B cell (primary cell): ENCODE data around the gene B9D2. TPM values are rescaled to one million over a fixed set of nuclear protein-coding genes. Genes with fewer than 3 reads are reported as not detected.
"Not testable (repeated sequence)": the region's sequence is repeated elsewhere in the genome, so short reads cannot be mapped to it uniquely, and the experiment has no call there.

Source experiments
- ATAC-seq: fragments of 200-7000 bp; cut with Tn5 transposase; one replicate; pipeline ENCODE4 v1.10.0; 2021; ENCODE audit warnings: low read depth, mild to moderate bottlenecking, moderate number of reproducible peaks, moderate library complexity
- CTCF ChIA-PET: fragments of 350-600 bp; sonication (Branson Sonifier 250); formaldehyde crosslinking; loops from one replicate; lab custom pipeline; 2021; ENCODE audit warnings: antibody characterized with exemption, inconsistent platforms; lab: Charles Lee
- POLR2A ChIA-PET: fragments of 350-600 bp; sonication (Branson Sonifier 250); formaldehyde crosslinking; loops from one replicate; lab custom pipeline; 2021; ENCODE audit warnings: antibody characterized with exemption; lab: Charles Lee
- DNase-seq: peaks from one replicate; pipeline ENCODE4 v3.0.0; 2013
- H2AFZ ChIP-seq: 2 replicates; pipeline ENCODE4 v1.6.1; 2012; ENCODE audit warnings: mild to moderate bottlenecking, low read depth, low read length; ENCODE audit not compliant: insufficient read depth, poor library complexity, severe bottlenecking
- H3K27ac ChIP-seq, 2 donors: 1 replicate in 1 of 2; 2 replicates in 1 of 2; pipeline ENCODE4 v1.5.1; 2012 to 2013; ENCODE audit warnings: low read length in 2 of 2, mild to moderate bottlenecking in 2 of 2, moderate library complexity in 1 of 2
- H3K27me3 ChIP-seq, 4 experiments: fragments of 200-600 bp in 1 of 4; sonication (generic) in 1 of 4; replicated peaks in 1 of 4; 1 replicate in 2 of 4; 2 replicates in 2 of 4; pipeline versions ENCODE4 v1.6.1 to v1.7.0; 2013 to 2016; ENCODE audit warnings: low read length in 3 of 4, mild to moderate bottlenecking in 2 of 4, mixed read lengths in 1 of 4, moderate library complexity in 1 of 4; ENCODE audit not compliant: insufficient read depth in 4 of 4, control insufficient read depth in 3 of 4; ENCODE audit errors: control extremely low read depth in 1 of 4
- H3K36me3 ChIP-seq, 2 experiments: replicated peaks in 1 of 2; 1 replicate in 1 of 2; 2 replicates in 1 of 2; pipeline versions ENCODE4 v1.6.1 to v1.7.1; 2013; ENCODE audit warnings: low read length in 1 of 2; ENCODE audit not compliant: insufficient read depth in 2 of 2, control insufficient read depth in 1 of 2; ENCODE audit errors: control extremely low read depth in 1 of 2, extremely low read depth in 1 of 2
- H3K4me1 ChIP-seq, 2 donors: fragments of 200-600 bp in 1 of 2; sonication (generic) in 1 of 2; 1 replicate in 1 of 2; 2 replicates in 1 of 2; pipeline versions ENCODE4 v1.5.1 to v1.6.1; 2013 to 2017; ENCODE audit warnings: low read length in 2 of 2; ENCODE audit not compliant: control insufficient read depth in 2 of 2, insufficient read depth in 2 of 2
- H3K4me2 ChIP-seq: replicated peaks from 2 replicates; pipeline ENCODE3; 2012; ENCODE audit warnings: mild to moderate bottlenecking, low read depth, low read length; ENCODE audit not compliant: poor library complexity, severe bottlenecking
- H3K4me3 ChIP-seq, 5 experiments: fragments of 200-600 bp in 1 of 5; sonication (generic) in 1 of 5; 1 replicate in 3 of 5; 2 replicates in 2 of 5; pipeline versions ENCODE4 v1.5.1 to v1.7.0; 2011 to 2016; ENCODE audit warnings: low read length in 4 of 5, mild to moderate bottlenecking in 4 of 5, low read depth in 2 of 5, control low read depth in 1 of 5, moderate library complexity in 1 of 5; ENCODE audit not compliant: insufficient read depth in 1 of 5; ENCODE audit errors: control extremely low read depth in 1 of 5, extremely low read depth in 1 of 5
- H3K79me2 ChIP-seq: fragments of 200-600 bp; sonication (generic); one replicate; pipeline ENCODE4 v1.6.0; 2016; ENCODE audit warnings: low read length; ENCODE audit not compliant: control insufficient read depth, insufficient read depth
- H3K9ac ChIP-seq: fragments of 200-600 bp; sonication (generic); 2 replicates; pipeline ENCODE4 v1.6.1; 2017; ENCODE audit warnings: mild to moderate bottlenecking, low read length, moderate library complexity
- H3K9me3 ChIP-seq, 3 donors: one replicate each; pipeline versions ENCODE4 v1.6.1 to v1.7.1; 2013; ENCODE audit warnings: low read length in 2 of 3; ENCODE audit not compliant: control insufficient read depth in 2 of 3, insufficient read depth in 1 of 3; ENCODE audit errors: control extremely low read depth in 1 of 3
- H4K20me1 ChIP-seq: 2 replicates; pipeline ENCODE4 v1.6.0; 2012; ENCODE audit warnings: mild to moderate bottlenecking, low read length; ENCODE audit not compliant: insufficient read depth, control insufficient read depth, poor library complexity, severe bottlenecking
- H3K27ac Mint-ChIP-seq: one replicate; pipeline ENCODE4 v1.8.0; 2021; ENCODE audit warnings: mixed read lengths
- H3K27me3 Mint-ChIP-seq: one replicate; pipeline ENCODE4 v1.8.0; 2021; ENCODE audit warnings: mixed read lengths
- H3K4me1 Mint-ChIP-seq: one replicate; pipeline ENCODE4 v1.8.0; 2021; ENCODE audit warnings: mixed read lengths
- H3K4me3 Mint-ChIP-seq: one replicate; pipeline ENCODE4 v1.8.0; 2021; ENCODE audit warnings: mixed read lengths
- H3K9me3 Mint-ChIP-seq: one replicate; pipeline ENCODE4 v1.8.0; 2022; ENCODE audit warnings: mixed read lengths; ENCODE audit not compliant: insufficient read depth
- EZH2 ChIP-seq: IDR thresholded peaks from 2 replicates; pipeline ENCODE4 v1.6.1; 2012; ENCODE audit warnings: borderline replicate concordance, low read depth, mild to moderate bottlenecking, moderate library complexity, low read length; ENCODE audit not compliant: insufficient read depth, poor library complexity, severe bottlenecking
- WGBS: methylation state at CpG from one replicate; pipeline ENCODE4 v1.1.5; 2013; ENCODE audit warnings: missing lambda C conversion rate; ENCODE audit not compliant: insufficient coverage; 5-methylcytosine and 5-hydroxymethylcytosine counted together
- intact Hi-C: fragments of 100-400 bp; cut with micrococcal nuclease; formaldehyde crosslinking; loops from one replicate; pipeline ENCODE4 v1.10.0; 2022
- polyA plus RNA-seq: library from polyadenylated mRNA; depleted of rRNA; stranded (reverse); fragments of >200 nt; gene quantifications from 2 replicates; pipeline ENCODE4 v1.2.3, GENCODE V29; 2012
- total RNA-seq, 2 donors: library from RNA; stranded (reverse); fragments of 120-200 nt in 1 of 2; gene quantifications; 1 replicate in 1 of 2; 2 replicates in 1 of 2; pipeline versions ENCODE4 v1.2.3 to v1.2.4, GENCODE V29; 2013 to 2022
- TF ChIP-seq, protein P1 (sequence below): fragments of 200-600 bp; IDR thresholded peaks from one replicate; pipeline ENCODE4 v1.8.0; 2022; ENCODE audit warnings: antibody characterized with exemption, mild to moderate bottlenecking

The B9D2 gene
- total and polyA plus RNA-seq, 2 donors (not counting 1 experiment from before 2014, with no cell fraction given), result 9.9 to 17.5 TPM

DNA sequence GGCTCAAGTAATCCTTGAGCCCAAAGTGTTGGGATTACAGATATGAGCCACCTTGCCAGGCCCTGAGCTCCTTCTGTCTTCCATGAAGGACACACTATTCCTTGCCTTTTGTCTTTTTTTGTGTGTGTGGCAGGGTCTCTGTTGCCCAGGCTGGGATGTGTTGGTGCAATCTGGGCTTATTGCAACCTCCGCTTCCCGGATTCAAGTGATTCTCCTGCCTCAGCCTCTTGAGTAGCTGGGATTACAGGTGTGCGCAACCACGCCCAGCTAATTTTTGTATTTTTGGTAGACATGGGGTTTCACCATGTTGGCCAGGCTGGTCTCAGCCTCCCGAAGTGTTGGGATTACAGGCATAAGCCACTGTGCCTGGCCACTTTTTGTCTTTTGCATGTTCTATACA, 44.9 kb upstream of the B9D2 start:
- H3K4me2 ChIP-seq, POLR2A ChIA-PET, H3K4me1 ChIP-seq, H3K4me3 ChIP-seq, H3K9ac ChIP-seq, H2AFZ ChIP-seq, DNase-seq, H3K27ac ChIP-seq, H3K27ac Mint-ChIP-seq, H3K9me3 ChIP-seq, ATAC-seq, H3K9me3 Mint-ChIP-seq, intact Hi-C loops, H4K20me1 ChIP-seq, H3K27me3 Mint-ChIP-seq, H3K27me3 ChIP-seq, H3K4me3 Mint-ChIP-seq: not testable (repeated sequence)
- WGBS, result 98% methylated on average over 5 of the region's 5 CpGs
- peaks cover 28% of the 10 kb centered on the region for H3K79me2 ChIP-seq
- H3K4me1 Mint-ChIP-seq, result peaks cover 18% of the 10 kb centered on the region
- CTCF ChIA-PET, result interaction anchor here (0.6 to 1.2 kb wide), 2 partner anchors 155 to 1063 kb away, joined by 3 read pairs; no protein-coding TSS in a partner anchor
- peaks cover 0 to 25% of the 10 kb centered on the region in 2 experiments for H3K36me3 ChIP-seq

DNA sequence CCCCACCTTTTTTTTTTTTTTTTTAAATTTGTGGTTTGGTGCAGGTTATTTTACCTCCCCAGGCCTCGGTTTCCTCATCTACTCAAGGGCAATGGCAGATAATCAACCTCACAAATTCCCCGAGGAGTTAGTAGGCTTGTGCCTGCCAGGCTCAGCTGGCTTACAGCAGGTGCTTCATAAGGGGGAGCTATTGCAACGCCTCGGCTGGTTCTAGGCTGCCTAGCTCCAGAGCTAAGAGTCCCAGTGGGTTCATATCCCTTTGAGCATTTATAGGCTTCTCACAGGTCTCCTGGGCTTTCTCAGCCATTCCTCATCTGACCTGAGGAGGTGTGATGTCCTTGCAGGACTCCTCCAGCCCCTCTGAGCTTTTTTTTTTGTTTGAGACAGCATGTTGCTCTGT, 44.3 kb upstream of the B9D2 start:
- peaks cover 0 to 22% of the 10 kb centered on the region in 2 experiments for H3K36me3 ChIP-seq
- H3K27ac ChIP-seq, result no peak overlapping the region
- 67% methylated on average over 3 of the region's 4 CpGs for whole genome bisulfite sequencing
- TF ChIP-seq, protein P1, sequence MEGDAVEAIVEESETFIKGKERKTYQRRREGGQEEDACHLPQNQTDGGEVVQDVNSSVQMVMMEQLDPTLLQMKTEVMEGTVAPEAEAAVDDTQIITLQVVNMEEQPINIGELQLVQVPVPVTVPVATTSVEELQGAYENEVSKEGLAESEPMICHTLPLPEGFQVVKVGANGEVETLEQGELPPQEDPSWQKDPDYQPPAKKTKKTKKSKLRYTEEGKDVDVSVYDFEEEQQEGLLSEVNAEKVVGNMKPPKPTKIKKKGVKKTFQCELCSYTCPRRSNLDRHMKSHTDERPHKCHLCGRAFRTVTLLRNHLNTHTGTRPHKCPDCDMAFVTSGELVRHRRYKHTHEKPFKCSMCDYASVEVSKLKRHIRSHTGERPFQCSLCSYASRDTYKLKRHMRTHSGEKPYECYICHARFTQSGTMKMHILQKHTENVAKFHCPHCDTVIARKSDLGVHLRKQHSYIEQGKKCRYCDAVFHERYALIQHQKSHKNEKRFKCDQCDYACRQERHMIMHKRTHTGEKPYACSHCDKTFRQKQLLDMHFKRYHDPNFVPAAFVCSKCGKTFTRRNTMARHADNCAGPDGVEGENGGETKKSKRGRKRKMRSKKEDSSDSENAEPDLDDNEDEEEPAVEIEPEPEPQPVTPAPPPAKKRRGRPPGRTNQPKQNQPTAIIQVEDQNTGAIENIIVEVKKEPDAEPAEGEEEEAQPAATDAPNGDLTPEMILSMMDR, result no peak
- no peak for TF ChIP-seq EZH2
- ATAC-seq (no peak), DNase-seq (no peak)
- H2AFZ ChIP-seq, result no peak overlapping the region
- H3K27ac Mint-ChIP-seq, result no peak overlapping the region
- no peaks in the 10 kb centered on the region for H3K9me3 ChIP-seq
- peaks cover 32% of the 10 kb centered on the region for H3K79me2 ChIP-seq
- H3K4me2 ChIP-seq, result no peak overlapping the region
- H3K4me1 Mint-ChIP-seq, result peaks cover 18% of the 10 kb centered on the region
- H3K4me1 ChIP-seq, result peaks cover 6 to 9% of the 10 kb centered on the region in 2 donors
- H3K9ac ChIP-seq, result no peak overlapping the region
- intact Hi-C loops, result no loop called here
- ChIA-PET POLR2A (interaction anchor here (0.6 to 1.1 kb wide), 3 partner anchors 14 to 1120 kb away, joined by 3 to 4 read pairs (median 4); partner anchors contain the start of gene B9D2), CTCF (interaction anchor here (1.2 kb wide), 1 partner anchor 155 kb away, joined by 3 read pairs; no protein-coding TSS in a partner anchor)
- no peaks in the 10 kb centered on the region for H3K27me3 Mint-ChIP-seq
- H3K27me3 ChIP-seq, result no peaks in the 10 kb centered on the region
- H3K9me3 Mint-ChIP-seq, result no peaks in the 10 kb centered on the region
- H4K20me1 ChIP-seq, result no peaks in the 10 kb centered on the region
- H3K4me3 ChIP-seq, result no peak overlapping the region
- H3K4me3 Mint-ChIP-seq, result no peak overlapping the region
